ENCODE measurements around the gene ZNF598.
"Not testable (repeated sequence)": the region's sequence is repeated elsewhere in the genome, so short reads cannot be mapped to it uniquely, and the experiment has no call there.

DNA sequence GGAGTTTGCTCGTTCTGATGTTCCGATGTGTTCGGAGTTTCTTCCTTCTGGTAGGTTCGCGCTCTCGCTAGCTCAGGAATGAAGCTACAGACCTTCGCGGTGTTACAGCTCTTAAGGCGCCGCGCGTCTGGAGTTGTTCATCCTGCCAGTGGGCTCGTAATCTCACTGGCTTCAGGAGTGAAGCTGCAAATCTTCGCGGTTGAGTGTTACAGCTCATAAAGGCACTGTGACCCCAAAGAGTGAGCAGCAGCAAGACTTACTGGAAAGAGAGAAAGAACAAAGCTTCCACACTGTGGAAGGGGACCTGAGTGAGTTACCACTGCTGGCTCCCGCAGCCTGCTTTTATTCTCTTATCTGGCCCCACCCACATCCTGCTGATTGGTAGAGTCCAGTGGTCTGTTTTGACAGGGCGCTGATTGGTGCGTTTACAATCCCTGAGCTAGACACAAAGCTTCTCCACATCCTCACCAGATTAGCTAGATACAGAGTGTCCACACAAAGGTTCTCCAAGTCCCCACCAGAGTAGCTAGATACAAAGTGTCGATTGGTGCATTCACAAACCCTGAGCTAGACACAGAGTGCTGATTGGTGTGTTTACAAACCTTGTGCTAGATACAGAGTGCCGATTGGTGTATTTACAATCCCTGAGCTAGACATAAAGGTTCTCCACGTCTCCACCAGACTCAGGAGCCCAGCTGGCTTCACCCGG lies 52.0 kb downstream of the ZNF598 start:
- TF ChIP-seq, protein P1, sequence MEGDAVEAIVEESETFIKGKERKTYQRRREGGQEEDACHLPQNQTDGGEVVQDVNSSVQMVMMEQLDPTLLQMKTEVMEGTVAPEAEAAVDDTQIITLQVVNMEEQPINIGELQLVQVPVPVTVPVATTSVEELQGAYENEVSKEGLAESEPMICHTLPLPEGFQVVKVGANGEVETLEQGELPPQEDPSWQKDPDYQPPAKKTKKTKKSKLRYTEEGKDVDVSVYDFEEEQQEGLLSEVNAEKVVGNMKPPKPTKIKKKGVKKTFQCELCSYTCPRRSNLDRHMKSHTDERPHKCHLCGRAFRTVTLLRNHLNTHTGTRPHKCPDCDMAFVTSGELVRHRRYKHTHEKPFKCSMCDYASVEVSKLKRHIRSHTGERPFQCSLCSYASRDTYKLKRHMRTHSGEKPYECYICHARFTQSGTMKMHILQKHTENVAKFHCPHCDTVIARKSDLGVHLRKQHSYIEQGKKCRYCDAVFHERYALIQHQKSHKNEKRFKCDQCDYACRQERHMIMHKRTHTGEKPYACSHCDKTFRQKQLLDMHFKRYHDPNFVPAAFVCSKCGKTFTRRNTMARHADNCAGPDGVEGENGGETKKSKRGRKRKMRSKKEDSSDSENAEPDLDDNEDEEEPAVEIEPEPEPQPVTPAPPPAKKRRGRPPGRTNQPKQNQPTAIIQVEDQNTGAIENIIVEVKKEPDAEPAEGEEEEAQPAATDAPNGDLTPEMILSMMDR (conservative IDR thresholded peaks at IDR 0.05; ENCODE audit: low read depth, low read length), result not testable (repeated sequence)
- TF ChIP-seq EZH2 (IDR thresholded peaks at IDR 0.05; ENCODE audit: borderline replicate concordance, low read depth, low read length, poor library complexity, severe bottlenecking), result not testable (repeated sequence)
